ENCODE measurements around the gene RPS21.

DNA sequence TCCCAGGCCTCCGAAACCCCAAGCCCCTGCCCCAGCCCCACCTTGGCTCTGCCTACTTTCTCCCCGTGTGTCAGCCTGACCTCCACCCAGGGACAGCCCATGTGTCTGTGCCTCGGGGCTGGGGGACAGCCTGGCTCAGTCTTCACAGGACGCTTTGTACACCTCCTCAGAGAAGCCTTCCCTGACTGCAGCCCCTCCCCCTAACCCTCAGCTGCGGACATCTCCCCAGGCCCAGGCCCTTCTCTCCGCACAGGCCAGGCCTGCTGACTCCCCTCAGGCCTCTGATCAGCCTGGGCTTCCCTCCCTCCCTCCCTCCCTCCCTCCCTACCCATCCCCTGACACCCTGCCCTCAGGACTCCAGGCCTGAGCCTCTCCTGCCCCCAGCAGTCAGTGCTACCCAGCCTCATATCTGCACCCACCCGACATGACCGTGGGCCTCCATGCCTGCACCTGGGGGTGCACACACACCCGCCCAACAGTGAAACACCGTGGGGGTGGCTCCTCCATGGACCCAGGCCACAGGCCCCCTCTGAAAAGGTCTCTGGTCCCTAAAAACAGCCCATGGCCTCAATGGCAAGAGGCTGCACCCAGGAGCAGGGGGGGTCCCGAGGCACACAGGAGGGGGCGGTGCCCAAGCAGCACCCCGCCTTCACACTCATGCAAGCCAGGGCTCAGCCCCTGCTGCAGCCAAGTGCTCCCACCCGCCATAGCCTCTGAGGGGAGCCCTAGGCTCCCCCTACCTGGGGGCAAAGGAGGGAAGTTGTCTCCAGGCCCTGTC is 32.7 kb upstream of the RPS21 start:
- TF ChIP-seq ZNF274 (IDR thresholded peaks at IDR 0.05; ENCODE audit: low read depth, low read length): no peak
- no peak for TF ChIP-seq YY1 (IDR thresholded peaks at IDR 0.05; ENCODE audit: insufficient read depth, insufficient read length)

All from NT2/D1 (cell line).